ENCODE data around the gene RNPS1.

- TF ChIP-seq, protein P1, sequence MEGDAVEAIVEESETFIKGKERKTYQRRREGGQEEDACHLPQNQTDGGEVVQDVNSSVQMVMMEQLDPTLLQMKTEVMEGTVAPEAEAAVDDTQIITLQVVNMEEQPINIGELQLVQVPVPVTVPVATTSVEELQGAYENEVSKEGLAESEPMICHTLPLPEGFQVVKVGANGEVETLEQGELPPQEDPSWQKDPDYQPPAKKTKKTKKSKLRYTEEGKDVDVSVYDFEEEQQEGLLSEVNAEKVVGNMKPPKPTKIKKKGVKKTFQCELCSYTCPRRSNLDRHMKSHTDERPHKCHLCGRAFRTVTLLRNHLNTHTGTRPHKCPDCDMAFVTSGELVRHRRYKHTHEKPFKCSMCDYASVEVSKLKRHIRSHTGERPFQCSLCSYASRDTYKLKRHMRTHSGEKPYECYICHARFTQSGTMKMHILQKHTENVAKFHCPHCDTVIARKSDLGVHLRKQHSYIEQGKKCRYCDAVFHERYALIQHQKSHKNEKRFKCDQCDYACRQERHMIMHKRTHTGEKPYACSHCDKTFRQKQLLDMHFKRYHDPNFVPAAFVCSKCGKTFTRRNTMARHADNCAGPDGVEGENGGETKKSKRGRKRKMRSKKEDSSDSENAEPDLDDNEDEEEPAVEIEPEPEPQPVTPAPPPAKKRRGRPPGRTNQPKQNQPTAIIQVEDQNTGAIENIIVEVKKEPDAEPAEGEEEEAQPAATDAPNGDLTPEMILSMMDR (conservative IDR thresholded peaks at IDR 0.05; ENCODE audit: low read depth in 2 of 2), result no peak
- TF ChIP-seq EZH2phosphoT487 (IDR thresholded peaks at IDR 0.05; ENCODE audit: unreplicated experiment) (no peak), EZH2 (IDR thresholded peaks at IDR 0.05; ENCODE audit: low read depth, unreplicated experiment) (no peak), POLR2AphosphoS5 (IDR thresholded peaks at IDR 0.05; ENCODE audit: low read depth) (no peak)
- TF ChIP-seq, protein P2, sequence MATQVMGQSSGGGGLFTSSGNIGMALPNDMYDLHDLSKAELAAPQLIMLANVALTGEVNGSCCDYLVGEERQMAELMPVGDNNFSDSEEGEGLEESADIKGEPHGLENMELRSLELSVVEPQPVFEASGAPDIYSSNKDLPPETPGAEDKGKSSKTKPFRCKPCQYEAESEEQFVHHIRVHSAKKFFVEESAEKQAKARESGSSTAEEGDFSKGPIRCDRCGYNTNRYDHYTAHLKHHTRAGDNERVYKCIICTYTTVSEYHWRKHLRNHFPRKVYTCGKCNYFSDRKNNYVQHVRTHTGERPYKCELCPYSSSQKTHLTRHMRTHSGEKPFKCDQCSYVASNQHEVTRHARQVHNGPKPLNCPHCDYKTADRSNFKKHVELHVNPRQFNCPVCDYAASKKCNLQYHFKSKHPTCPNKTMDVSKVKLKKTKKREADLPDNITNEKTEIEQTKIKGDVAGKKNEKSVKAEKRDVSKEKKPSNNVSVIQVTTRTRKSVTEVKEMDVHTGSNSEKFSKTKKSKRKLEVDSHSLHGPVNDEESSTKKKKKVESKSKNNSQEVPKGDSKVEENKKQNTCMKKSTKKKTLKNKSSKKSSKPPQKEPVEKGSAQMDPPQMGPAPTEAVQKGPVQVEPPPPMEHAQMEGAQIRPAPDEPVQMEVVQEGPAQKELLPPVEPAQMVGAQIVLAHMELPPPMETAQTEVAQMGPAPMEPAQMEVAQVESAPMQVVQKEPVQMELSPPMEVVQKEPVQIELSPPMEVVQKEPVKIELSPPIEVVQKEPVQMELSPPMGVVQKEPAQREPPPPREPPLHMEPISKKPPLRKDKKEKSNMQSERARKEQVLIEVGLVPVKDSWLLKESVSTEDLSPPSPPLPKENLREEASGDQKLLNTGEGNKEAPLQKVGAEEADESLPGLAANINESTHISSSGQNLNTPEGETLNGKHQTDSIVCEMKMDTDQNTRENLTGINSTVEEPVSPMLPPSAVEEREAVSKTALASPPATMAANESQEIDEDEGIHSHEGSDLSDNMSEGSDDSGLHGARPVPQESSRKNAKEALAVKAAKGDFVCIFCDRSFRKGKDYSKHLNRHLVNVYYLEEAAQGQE (IDR thresholded peaks at IDR 0.05; ENCODE audit: unreplicated experiment), result no peak
These were observed 14.6 kb downstream of the RNPS1 start for GRCh38 chr16:2253293-2253692.

Measured in GM23338 (cell line).